ENCODE results near the gene BSPRY. TPM values are rescaled to one million over a fixed set of nuclear protein-coding genes. Genes with fewer than 3 reads are reported as not detected.

BSPRY gene
- total RNA-seq, 1 experiment from 2014 or later, result 22.6 TPM

- intact Hi-C loops (cut with micrococcal nuclease), result loop anchor here (2.0 kb wide), 2 partner anchors 31 to 61 kb away; partner anchors contain the start of gene ALAD
- peak; percentile 79 for DNase-seq
- POLR2A ChIA-PET (ENCODE audit: unreplicated experiment), result interaction anchor here (0.6 to 0.7 kb wide), 4 partner anchors 35 to 462 kb away, joined by 3 to 4 read pairs (median 4); no protein-coding TSS in a partner anchor
- H3K27me3 ChIP-seq (ENCODE audit: low read length), result no peaks in the 10 kb centered on the region
- TF ChIP-seq EZH2 (IDR thresholded peaks at IDR 0.05; ENCODE audit: low read length, unreplicated experiment) (no peak), EZH2phosphoT487 (IDR thresholded peaks at IDR 0.05; ENCODE audit: borderline replicate concordance, low read length) (no peak), CTCF (conservative IDR thresholded peaks at IDR 0.05; ENCODE audit: low read depth, low read length) (no peak)
- H3K9ac ChIP-seq (ENCODE audit: low read length), result peak within 1 kb of the TSS; percentile 81
- H2AFZ ChIP-seq (ENCODE audit: low read length), result peak within 1 kb of the TSS; percentile 94
- CTCF ChIA-PET, result interaction anchor here (0.8 kb wide), 1 partner anchor 10 kb away, joined by 4 read pairs; no protein-coding TSS in a partner anchor
- peak; percentile 87 for ATAC-seq
- H3K79me2 ChIP-seq (ENCODE audit: low read length), result no peaks in the 10 kb centered on the region
- peak within 1 kb of the TSS; percentile 63 for H3K27ac ChIP-seq (ENCODE audit: low read length)
- peak within 1 kb of the TSS; percentile 91 for H3K4me3 ChIP-seq (ENCODE audit: low read length)
- TSS peak; percentile 95 for BruUV-seq (replicated peaks)
- H4K20me1 ChIP-seq (ENCODE audit: low read length), result no peaks in the 10 kb centered on the region
- no peaks in the 10 kb centered on the region for H3K9me3 ChIP-seq (ENCODE audit: low read length)
- peaks cover 25% of the 10 kb centered on the region for H3K4me1 ChIP-seq (ENCODE audit: insufficient read depth, low read length)
- H3K4me2 ChIP-seq (ENCODE audit: low read length), result peak within 1 kb of the TSS; percentile 89
- H3K9me2 ChIP-seq (replicated peaks; ENCODE audit: low read length), result no peaks in the 10 kb centered on the region
- H3F3A ChIP-seq (ENCODE audit: low read length, unreplicated experiment), result no peaks in the 10 kb centered on the region
- no peaks in the 10 kb centered on the region for H3K36me3 ChIP-seq (ENCODE audit: low read depth, low read length)
Measured at GRCh38 chr9:113340011-113340699, 9.2 kb upstream of the BSPRY start, which contains the start of gene WDR31. Gene WDR31, minus strand, starts transcription at chr9:113340275. Its CDS starts 8,253 bp downstream, at chr9:113332022.

- no peaks in the 10 kb centered on the region for H3K79me2 ChIP-seq (ENCODE audit: low read length)
- TF ChIP-seq CTCF (conservative IDR thresholded peaks at IDR 0.05; ENCODE audit: low read depth, low read length), result no peak
- no peak for TF ChIP-seq EZH2 (IDR thresholded peaks at IDR 0.05; ENCODE audit: low read length, unreplicated experiment)
- no peak for TF ChIP-seq EZH2phosphoT487 (IDR thresholded peaks at IDR 0.05; ENCODE audit: borderline replicate concordance, low read length)
- ChIA-PET POLR2A (ENCODE audit: unreplicated experiment) (no interaction called here), CTCF (no interaction called here)
- peak overlapping the region; percentile 35 for H2AFZ ChIP-seq (ENCODE audit: low read length)
- no peaks in the 10 kb centered on the region for H3K27me3 ChIP-seq (ENCODE audit: low read length)
- H3K27ac ChIP-seq (ENCODE audit: low read length), result peak overlapping the region; percentile 63
- peak; percentile 90 for DNase-seq
- H3K9me3 ChIP-seq (ENCODE audit: low read length), result no peaks in the 10 kb centered on the region
- intact Hi-C loops (cut with micrococcal nuclease), result loop anchor here (2.0 kb wide), 2 partner anchors 33 to 59 kb away; partner anchors contain the start of gene ALAD
- H4K20me1 ChIP-seq (ENCODE audit: low read length), result no peaks in the 10 kb centered on the region
- no peaks in the 10 kb centered on the region for H3K9me2 ChIP-seq (replicated peaks; ENCODE audit: low read length)
- H3K4me1 ChIP-seq (ENCODE audit: insufficient read depth, low read length), result peaks cover 25% of the 10 kb centered on the region
- peak; percentile 52 for ATAC-seq
- H3K36me3 ChIP-seq (ENCODE audit: low read depth, low read length), result no peaks in the 10 kb centered on the region
- no TSS peak for BruUV-seq (replicated peaks)
- peak overlapping the region; percentile 61 for H3K4me2 ChIP-seq (ENCODE audit: low read length)
- H3K4me3 ChIP-seq (ENCODE audit: low read length), result peak overlapping the region; percentile 7; the same call in 1 of the 2 replicates
- no peak overlapping the region for H3K9ac ChIP-seq (ENCODE audit: low read length)
- H3F3A ChIP-seq (ENCODE audit: low read length, unreplicated experiment), result no peaks in the 10 kb centered on the region
Measured at GRCh38 chr9:113341712-113342410, 7.5 kb upstream of the BSPRY start.
